ENCODE measurements around the gene FAM219B. TPM values are rescaled to one million over a fixed set of nuclear protein-coding genes. Genes with fewer than 3 reads are reported as not detected.
"Not testable (repeated sequence)": the region's sequence is repeated elsewhere in the genome, so short reads cannot be mapped to it uniquely, and the experiment has no call there.

The FAM219B gene
- total RNA-seq, 1 experiment from 2014 or later: 23.2 TPM

GRCh38 chr15:74920456-74920855 lies 13.8 kb upstream of the FAM219B start:
- H3K9me3 ChIP-seq (replicated peaks): no peaks in the 10 kb centered on the region
- H3K4me3 ChIP-seq: no peak overlapping the region
- peak; percentile 74 to 81 for DNase-seq (ENCODE audit: low read depth in 1 of 2, low spot score in 2 of 2)
- peaks cover 11% of the 10 kb centered on the region for H3K4me1 ChIP-seq (replicated peaks)
- H3K36me3 ChIP-seq: peaks cover 82% of the 10 kb centered on the region
- no peaks in the 10 kb centered on the region for H3K27me3 ChIP-seq (replicated peaks)
- H3K27ac ChIP-seq: peak overlapping the region; percentile 18; the same call in 1 of the 2 replicates

GRCh38 chr15:74917676-74918075 lies 11.0 kb upstream of the FAM219B start:
- no peak for DNase-seq (ENCODE audit: low read depth in 1 of 2, low spot score in 2 of 2)
- Histone ChIP-seq H3K4me3 (no peak overlapping the region), H3K27me3 (replicated peaks) (no peaks in the 10 kb centered on the region), H3K4me1 (replicated peaks) (peaks cover 11% of the 10 kb centered on the region), H3K27ac (no peak overlapping the region), H3K9me3 (replicated peaks) (no peaks in the 10 kb centered on the region), H3K36me3 (peaks cover 84% of the 10 kb centered on the region)

GRCh38 chr15:74913799-74914198 lies 7.1 kb upstream of the FAM219B start:
- not testable (repeated sequence) for H3K27ac ChIP-seq; H3K9me3 ChIP-seq (replicated peaks); H3K27me3 ChIP-seq (replicated peaks); H3K4me3 ChIP-seq; H3K4me1 ChIP-seq (replicated peaks); DNase-seq (ENCODE audit: low read depth in 1 of 2, low spot score in 2 of 2)
- peaks cover 56% of the 10 kb centered on the region for H3K36me3 ChIP-seq

DNA sequence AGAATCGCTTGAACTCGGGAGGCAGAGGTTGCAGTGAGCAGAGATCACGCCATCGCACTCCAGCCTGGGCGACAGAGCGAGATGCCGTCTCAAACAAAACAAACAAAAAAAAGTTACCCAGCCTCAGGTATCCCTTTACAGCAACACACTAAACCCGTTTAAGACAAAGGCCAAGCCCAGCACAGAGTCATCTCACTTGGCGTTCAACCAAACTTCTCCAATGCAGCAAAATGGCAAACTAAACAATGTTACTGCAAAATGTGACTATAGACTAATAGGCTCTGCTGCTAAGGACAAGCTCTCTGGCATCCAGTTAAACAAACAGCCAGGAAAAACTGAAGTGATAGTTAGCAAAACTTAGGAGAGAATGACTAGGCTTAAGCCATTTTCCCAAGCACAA lies 6.4 kb upstream of the FAM219B start:
- Histone ChIP-seq H3K36me3 (peaks cover 48% of the 10 kb centered on the region), H3K9me3 (replicated peaks) (no peaks in the 10 kb centered on the region), H3K27me3 (replicated peaks) (no peaks in the 10 kb centered on the region), H3K27ac (no peak overlapping the region), H3K4me3 (no peak overlapping the region), H3K4me1 (replicated peaks) (no peaks in the 10 kb centered on the region)
- DNase-seq (ENCODE audit: low read depth in 1 of 2, low spot score in 2 of 2): no peak

DNA sequence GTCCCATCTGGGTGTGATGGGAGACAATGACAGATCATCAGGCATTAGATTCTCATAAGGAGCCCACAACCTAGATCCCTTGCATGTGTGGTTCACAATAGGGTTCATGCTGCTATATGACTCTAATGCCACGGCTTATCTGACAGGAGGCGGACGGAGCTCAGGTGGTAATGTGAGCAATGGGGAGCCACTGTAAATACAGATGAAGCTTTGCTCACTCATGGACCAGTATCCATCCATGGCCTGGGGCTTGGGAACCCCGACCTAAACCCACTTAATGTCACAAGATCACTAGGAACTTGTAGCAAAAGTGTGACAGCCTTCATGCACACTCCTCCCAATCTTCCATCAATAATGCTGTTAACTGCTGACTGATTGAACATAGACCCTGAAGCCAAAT lies 2.0 kb upstream of the FAM219B start:
- H3K36me3 ChIP-seq: peaks cover 31% of the 10 kb centered on the region
- H3K9me3 ChIP-seq (replicated peaks): no peaks in the 10 kb centered on the region
- no peak overlapping the region for H3K27ac ChIP-seq
- no peak for DNase-seq (ENCODE audit: low read depth in 1 of 2, low spot score in 2 of 2)
- H3K4me3 ChIP-seq: no peak overlapping the region
- H3K27me3 ChIP-seq (replicated peaks): no peaks in the 10 kb centered on the region
- peaks cover 14% of the 10 kb centered on the region for H3K4me1 ChIP-seq (replicated peaks)

DNA sequence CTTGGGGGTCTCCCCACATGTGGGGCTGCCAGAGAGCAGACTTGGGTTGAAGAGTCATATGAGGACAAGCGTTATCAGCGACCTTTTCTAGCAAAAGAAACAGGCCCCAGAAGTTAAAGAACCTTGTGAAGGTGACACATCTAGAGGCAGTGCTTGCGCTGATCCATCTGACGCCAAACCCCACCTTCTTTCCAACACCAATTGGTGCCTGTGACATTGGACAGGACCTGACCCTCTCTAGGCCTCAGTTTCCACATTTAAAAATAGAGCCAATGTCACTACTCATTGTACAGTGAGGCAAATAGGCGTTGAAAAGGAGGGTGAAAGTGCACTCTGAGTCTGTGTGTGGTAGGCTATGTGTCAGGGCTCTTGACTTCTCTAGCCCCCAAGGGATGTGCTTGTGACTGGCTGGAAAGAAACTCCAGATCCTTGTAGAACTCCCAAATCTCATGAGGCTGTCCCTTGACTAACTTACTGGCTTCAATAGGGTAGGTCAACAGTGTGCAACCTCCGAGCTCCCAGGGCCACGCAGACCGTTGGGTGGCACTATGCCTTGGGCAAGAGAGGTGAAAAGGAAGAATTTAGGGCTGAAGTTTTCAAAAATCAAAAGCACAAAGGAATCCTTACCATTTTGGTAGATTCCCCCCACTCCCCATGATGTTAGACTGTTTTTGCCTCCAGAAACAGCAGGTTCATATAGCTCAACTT lies 666 bp upstream of the FAM219B start:
- Histone ChIP-seq H3K36me3 (peaks cover 29% of the 10 kb centered on the region), H3K4me3 (peak overlapping the region; percentile 79), H3K27me3 (replicated peaks) (no peaks in the 10 kb centered on the region), H3K27ac (peak overlapping the region; percentile 37), H3K9me3 (replicated peaks) (no peaks in the 10 kb centered on the region), H3K4me1 (replicated peaks) (peaks cover 14% of the 10 kb centered on the region)
- peak in 1 of 2 experiments; percentile 19 for DNase-seq (ENCODE audit: low read depth in 1 of 2, low spot score in 2 of 2)

DNA sequence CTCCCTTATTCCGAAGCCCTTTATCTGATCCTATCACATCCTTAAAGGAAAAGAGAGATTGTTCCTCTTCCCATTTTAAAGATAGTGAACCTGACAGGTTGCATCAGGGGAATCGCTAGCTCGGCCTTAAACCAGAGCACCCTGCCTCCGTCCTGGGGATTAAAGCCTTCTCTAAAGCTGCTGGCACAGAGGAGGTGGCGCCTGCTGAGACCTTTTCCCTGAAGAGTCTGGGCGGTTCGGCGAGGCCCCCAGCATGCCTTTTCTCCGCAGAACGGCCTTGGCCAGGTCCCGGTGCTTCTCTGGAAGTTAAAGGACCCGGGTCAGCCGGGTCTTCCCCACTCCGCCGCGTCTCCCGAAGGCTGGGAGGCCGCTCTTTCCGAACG lies 593 bp downstream of the FAM219B start:
- Histone ChIP-seq H3K27ac (peak overlapping the region; percentile 37), H3K27me3 (replicated peaks) (no peaks in the 10 kb centered on the region), H3K4me1 (replicated peaks) (peaks cover 14% of the 10 kb centered on the region), H3K4me3 (peak overlapping the region; percentile 79), H3K9me3 (replicated peaks) (no peaks in the 10 kb centered on the region), H3K36me3 (peaks cover 40% of the 10 kb centered on the region)
- no peak for DNase-seq (ENCODE audit: low read depth in 1 of 2, low spot score in 2 of 2)

GRCh38 chr15:74904190-74904805 lies 2.4 kb downstream of the FAM219B start:
- DNase-seq (ENCODE audit: low read depth in 1 of 2, low spot score in 2 of 2): no peak
- Histone ChIP-seq H3K4me3 (no peak overlapping the region), H3K4me1 (replicated peaks) (peaks cover 14% of the 10 kb centered on the region), H3K27ac (no peak overlapping the region), H3K27me3 (replicated peaks) (no peaks in the 10 kb centered on the region), H3K36me3 (peaks cover 54% of the 10 kb centered on the region), H3K9me3 (replicated peaks) (no peaks in the 10 kb centered on the region)

DNA sequence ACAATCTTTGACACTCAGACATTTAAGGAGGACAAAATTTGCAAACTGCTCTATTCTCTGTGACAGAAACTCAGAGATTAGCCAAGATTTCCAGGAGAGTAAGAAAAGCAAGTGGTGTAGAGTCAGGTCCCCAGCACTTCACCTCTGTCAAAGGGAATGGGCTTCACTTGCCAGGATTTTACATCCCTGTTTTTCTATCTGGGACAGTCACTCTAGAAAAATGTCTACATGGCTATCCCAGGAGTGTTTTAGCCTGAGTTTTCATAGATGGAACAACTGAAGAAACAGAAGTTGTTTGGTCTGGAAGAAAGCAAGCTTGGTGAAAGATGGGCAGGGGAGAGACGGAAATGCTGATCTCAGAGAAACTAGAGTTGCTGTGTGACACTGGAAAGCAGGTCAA lies 3.0 kb downstream of the FAM219B start:
- Histone ChIP-seq H3K27ac (no peak overlapping the region), H3K9me3 (replicated peaks) (no peaks in the 10 kb centered on the region), H3K27me3 (replicated peaks) (no peaks in the 10 kb centered on the region), H3K36me3 (peaks cover 57% of the 10 kb centered on the region), H3K4me1 (replicated peaks) (peaks cover 14% of the 10 kb centered on the region), H3K4me3 (no peak overlapping the region)
- no peak for DNase-seq (ENCODE audit: low read depth in 1 of 2, low spot score in 2 of 2)

DNA sequence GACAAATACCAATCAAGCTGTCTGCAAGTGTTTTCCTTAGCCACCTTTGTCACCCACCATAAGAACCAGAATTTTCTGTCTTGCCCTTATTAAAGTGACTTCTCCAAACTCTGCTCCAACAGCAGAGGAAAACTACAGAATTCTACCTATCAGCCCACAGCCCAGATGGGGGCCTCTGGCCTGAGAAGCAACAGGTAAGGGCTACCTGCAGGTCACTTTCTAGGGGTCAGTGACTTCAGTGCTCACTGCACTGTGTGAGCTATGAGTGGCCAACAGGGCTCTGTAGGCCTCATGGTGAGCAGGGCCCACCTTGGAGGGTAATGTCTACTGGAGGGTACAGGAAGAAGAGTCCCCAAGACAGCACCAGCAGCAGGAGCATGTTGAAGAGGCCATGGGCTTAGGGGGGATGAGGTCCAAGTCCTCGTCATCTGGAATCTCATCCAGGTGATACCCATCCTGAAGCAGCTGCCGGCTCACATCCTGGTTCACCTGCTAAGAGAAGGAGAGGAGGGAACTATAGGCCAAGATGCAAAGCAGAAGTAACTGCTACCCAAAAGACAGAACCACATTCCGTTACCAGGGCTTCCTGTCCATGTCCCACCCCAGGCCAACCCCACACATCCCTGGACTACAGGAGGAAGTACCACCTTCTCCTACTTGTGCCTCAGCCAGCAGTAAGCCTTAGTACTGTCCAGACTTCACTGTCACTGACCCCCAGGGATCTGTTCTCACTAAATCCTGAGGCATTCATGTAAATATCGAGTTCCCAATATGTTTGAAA lies 4.2 kb downstream of the FAM219B start:
- Histone ChIP-seq H3K27ac (no peak overlapping the region), H3K4me3 (no peak overlapping the region), H3K36me3 (peaks cover 61% of the 10 kb centered on the region), H3K27me3 (replicated peaks) (no peaks in the 10 kb centered on the region), H3K4me1 (replicated peaks) (peaks cover 14% of the 10 kb centered on the region), H3K9me3 (replicated peaks) (no peaks in the 10 kb centered on the region)
- no peak for DNase-seq (ENCODE audit: low read depth in 1 of 2, low spot score in 2 of 2)

DNA sequence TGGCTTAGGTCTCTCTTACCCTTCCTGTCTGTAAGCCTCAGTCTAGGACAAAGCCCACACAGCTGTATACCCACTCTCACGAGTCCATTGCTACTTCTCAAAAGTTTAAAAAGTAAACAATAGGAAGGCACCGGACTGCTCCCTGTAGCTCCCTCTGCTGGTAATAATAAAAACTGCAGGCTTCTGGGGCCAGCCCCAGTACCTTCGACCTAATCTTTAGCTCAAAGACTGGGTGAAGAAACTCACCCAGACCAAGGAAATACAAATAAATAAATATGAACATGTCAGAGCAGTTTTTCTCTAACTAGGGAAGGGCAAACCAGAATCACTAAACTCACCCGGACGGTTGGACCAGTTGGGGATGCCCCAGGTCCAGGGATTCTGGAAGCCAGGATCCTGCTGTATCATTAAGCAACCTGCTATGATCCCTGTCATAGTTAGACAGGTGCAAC lies 5.0 kb downstream of the FAM219B start:
- DNase-seq (ENCODE audit: low read depth in 1 of 2, low spot score in 2 of 2): peak; percentile 58 to 60
- H3K36me3 ChIP-seq: peaks cover 67% of the 10 kb centered on the region
- no peaks in the 10 kb centered on the region for H3K27me3 ChIP-seq (replicated peaks)
- H3K4me1 ChIP-seq (replicated peaks): peaks cover 7% of the 10 kb centered on the region; the same call in 1 of the 2 replicates
- H3K27ac ChIP-seq: no peak overlapping the region
- no peak overlapping the region for H3K4me3 ChIP-seq
- H3K9me3 ChIP-seq (replicated peaks): no peaks in the 10 kb centered on the region

GRCh38 chr15:74897300-74897701 lies 9.3 kb downstream of the FAM219B start:
- no peak for DNase-seq (ENCODE audit: low read depth in 1 of 2, low spot score in 2 of 2)
- Histone ChIP-seq H3K9me3 (replicated peaks) (no peaks in the 10 kb centered on the region), H3K27me3 (replicated peaks) (no peaks in the 10 kb centered on the region), H3K36me3 (peaks cover 55% of the 10 kb centered on the region), H3K4me3 (no peak overlapping the region), H3K4me1 (replicated peaks) (no peaks in the 10 kb centered on the region), H3K27ac (no peak overlapping the region)

GRCh38 chr15:74896316-74896715 lies 10.3 kb downstream of the FAM219B start:
- DNase-seq (ENCODE audit: low read depth in 1 of 2, low spot score in 2 of 2): no peak
- no peaks in the 10 kb centered on the region for H3K9me3 ChIP-seq (replicated peaks)
- H3K4me3 ChIP-seq: no peak overlapping the region
- peaks cover 53% of the 10 kb centered on the region for H3K36me3 ChIP-seq
- no peaks in the 10 kb centered on the region for H3K4me1 ChIP-seq (replicated peaks)
- H3K27me3 ChIP-seq (replicated peaks): no peaks in the 10 kb centered on the region
- H3K27ac ChIP-seq: no peak overlapping the region

- Histone ChIP-seq H3K4me1 (replicated peaks) (peaks cover 2% of the 10 kb centered on the region; the same call in 1 of the 2 replicates), H3K4me3 (no peak overlapping the region), H3K36me3 (peaks cover 53% of the 10 kb centered on the region), H3K9me3 (replicated peaks) (no peaks in the 10 kb centered on the region), H3K27me3 (replicated peaks) (no peaks in the 10 kb centered on the region), H3K27ac (no peak overlapping the region)
- no peak for DNase-seq (ENCODE audit: low read depth in 1 of 2, low spot score in 2 of 2)
Observed at GRCh38 chr15:74895830-74896229, 10.8 kb downstream of the FAM219B start.
